Esophagus muscularis mucosa (tissue), 4 donors: ENCODE measurements around the gene ODAD4. TPM values are rescaled to one million over a fixed set of nuclear protein-coding genes. Genes with fewer than 3 reads are reported as not detected.

Experiments
- DNase-seq: peaks from one replicate; pipeline ENCODE4 v3.0.0-alpha.2; 2017; ENCODE audit errors: extremely low spot score
- H3K27ac ChIP-seq, 4 donors: fragments of 200-600 bp; sonication (generic); replicated peaks in 1 of 4; 1 replicate in 3 of 4; 2 replicates in 1 of 4; pipeline ENCODE4 v1.5.1; 2016 to 2019; ENCODE audit warnings: mild to moderate bottlenecking in 1 of 4
- H3K27me3 ChIP-seq, 4 donors: fragments of 200-600 bp; sonication (generic); one replicate each; pipeline versions ENCODE4 v1.5.1 to v1.6.0; 2016 to 2019
- H3K36me3 ChIP-seq, 4 donors: fragments of 200-600 bp; sonication (generic); one replicate each; pipeline ENCODE4 v1.5.1; 2016 to 2019
- H3K4me1 ChIP-seq, 4 donors: fragments of 200-600 bp; sonication (generic); one replicate each; pipeline ENCODE4 v1.5.1; 2016 to 2019
- H3K4me3 ChIP-seq, 4 donors: fragments of 200-600 bp; sonication (generic); 1 replicate in 2 of 4; 2 replicates in 2 of 4; pipeline ENCODE4 v1.5.1; 2016 to 2019; ENCODE audit warnings: mild to moderate bottlenecking in 4 of 4, moderate library complexity in 1 of 4
- H3K9me3 ChIP-seq, 4 donors: fragments of 200-600 bp; sonication (generic); 1 replicate in 3 of 4; 2 replicates in 1 of 4; pipeline ENCODE4 v1.5.1; 2016 to 2019
- EP300 ChIP-seq: sonication (generic); formaldehyde crosslinking; IDR thresholded peaks from one replicate; pipeline ENCODE4 v1.6.1; 2017; ENCODE audit warnings: antibody characterized with exemption
- POLR2A ChIP-seq: fragments of 450-650 bp; IDR thresholded peaks from one replicate; pipeline ENCODE4 v1.6.1; 2017; ENCODE audit warnings: antibody characterized with exemption, moderate library complexity, mild to moderate bottlenecking, low read depth
- POLR2AphosphoS5 ChIP-seq, 2 donors: sonication (generic); formaldehyde crosslinking; IDR thresholded peaks; one replicate each; pipeline ENCODE4 v1.6.1; 2017; ENCODE audit warnings: antibody characterized with exemption in 2 of 2
- WGBS: methylation state at CpG from one replicate; pipeline ENCODE4 v1.1.5; 2018; 5-methylcytosine and 5-hydroxymethylcytosine counted together
- intact Hi-C: fragments of 100-400 bp; cut with DNase I; formaldehyde crosslinking; loops from one replicate; pipeline ENCODE4 v1.15.1; 2023
- total RNA-seq, 4 donors: library from RNA; depleted of rRNA; stranded (reverse); fragments of >200 nt; gene quantifications; one replicate each; pipeline versions ENCODE4 v1.1.0 to v1.2.1, GENCODE V29; 2016
- TF ChIP-seq, protein P1 (sequence below), 3 experiments: fragments of 200-600 bp in 2 of 3; fragments of 450-650 bp in 1 of 3; sonication (generic) in 2 of 3; IDR thresholded peaks; one replicate each; pipeline ENCODE4 v1.5.1; 2017 to 2019; ENCODE audit warnings: antibody characterized with exemption in 3 of 3, mild to moderate bottlenecking in 2 of 3, moderate library complexity in 1 of 3

The ODAD4 gene
- total RNA-seq, 4 donors from 2014 or later = 0.33 to 1.7 (median 1.1) TPM

DNA sequence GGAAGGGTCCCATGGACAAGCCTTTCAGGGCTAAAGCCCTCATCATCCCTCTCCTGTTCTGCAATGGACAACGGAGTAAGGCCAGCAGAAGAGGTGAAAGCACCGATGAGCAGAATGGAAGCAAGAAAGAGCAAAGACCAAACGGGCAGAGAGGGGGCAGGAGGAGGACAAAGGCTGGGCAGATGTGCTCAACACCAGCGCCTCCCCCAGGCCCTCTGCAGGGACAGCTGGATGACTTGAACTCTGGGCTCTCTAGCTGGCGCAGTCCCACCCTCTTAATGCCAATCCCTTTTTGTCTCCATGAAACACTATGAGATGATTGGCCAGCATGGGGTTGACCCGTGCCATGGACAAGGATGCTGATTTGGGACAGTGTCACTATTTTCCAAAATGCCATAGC is 33.7 kb upstream of the ODAD4 start:
- Histone ChIP-seq H3K27ac (no peak overlapping the region), H3K9me3 (no peaks in the 10 kb centered on the region), H3K36me3 (peaks cover 42 to 99% (median 96%) of the 10 kb centered on the region in 4 donors), H3K27me3 (no peaks in the 10 kb centered on the region), H3K4me3 (no peak overlapping the region), H3K4me1 (peaks cover 0 to 20% (median 18%) of the 10 kb centered on the region in 4 donors)
- intact Hi-C loops = no loop called here
- TF ChIP-seq POLR2A = no peak
- no peak for TF ChIP-seq POLR2AphosphoS5 (IDR thresholded peaks at IDR 0.05)
- TF ChIP-seq EP300 = no peak
- TF ChIP-seq, protein P1, sequence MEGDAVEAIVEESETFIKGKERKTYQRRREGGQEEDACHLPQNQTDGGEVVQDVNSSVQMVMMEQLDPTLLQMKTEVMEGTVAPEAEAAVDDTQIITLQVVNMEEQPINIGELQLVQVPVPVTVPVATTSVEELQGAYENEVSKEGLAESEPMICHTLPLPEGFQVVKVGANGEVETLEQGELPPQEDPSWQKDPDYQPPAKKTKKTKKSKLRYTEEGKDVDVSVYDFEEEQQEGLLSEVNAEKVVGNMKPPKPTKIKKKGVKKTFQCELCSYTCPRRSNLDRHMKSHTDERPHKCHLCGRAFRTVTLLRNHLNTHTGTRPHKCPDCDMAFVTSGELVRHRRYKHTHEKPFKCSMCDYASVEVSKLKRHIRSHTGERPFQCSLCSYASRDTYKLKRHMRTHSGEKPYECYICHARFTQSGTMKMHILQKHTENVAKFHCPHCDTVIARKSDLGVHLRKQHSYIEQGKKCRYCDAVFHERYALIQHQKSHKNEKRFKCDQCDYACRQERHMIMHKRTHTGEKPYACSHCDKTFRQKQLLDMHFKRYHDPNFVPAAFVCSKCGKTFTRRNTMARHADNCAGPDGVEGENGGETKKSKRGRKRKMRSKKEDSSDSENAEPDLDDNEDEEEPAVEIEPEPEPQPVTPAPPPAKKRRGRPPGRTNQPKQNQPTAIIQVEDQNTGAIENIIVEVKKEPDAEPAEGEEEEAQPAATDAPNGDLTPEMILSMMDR (IDR thresholded peaks at IDR 0.05) = no peak
- WGBS = 85% methylated on average over 6 of the region's 6 CpGs
- DNase-seq = no peak

DNA sequence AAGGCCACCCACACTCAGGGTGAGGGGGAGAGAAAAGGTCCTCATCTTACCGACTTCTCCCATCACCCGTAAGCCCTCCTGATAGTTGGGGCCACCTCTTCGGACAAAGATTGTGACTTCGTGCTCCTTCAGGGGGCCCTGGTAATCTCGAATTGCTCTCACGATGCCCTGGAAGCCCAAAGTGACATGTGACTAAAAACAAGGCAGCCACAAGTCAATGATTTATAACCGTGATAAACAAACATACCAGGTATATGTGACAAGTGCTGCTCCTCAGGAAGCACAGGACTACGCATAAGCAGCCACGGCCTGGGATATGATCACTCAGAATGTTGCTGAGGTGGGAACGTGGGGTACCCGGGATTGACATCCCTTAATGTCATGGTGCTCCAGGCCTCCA is 28.8 kb upstream of the ODAD4 start:
- H3K27me3 ChIP-seq = no peaks in the 10 kb centered on the region
- no peaks in the 10 kb centered on the region for H3K9me3 ChIP-seq
- DNase-seq = no peak
- no peaks in the 10 kb centered on the region for H3K4me1 ChIP-seq
- intact Hi-C loops = no loop called here
- H3K36me3 ChIP-seq = peaks cover 54 to 100% (median 97%) of the 10 kb centered on the region in 4 donors
- WGBS = 83% methylated on average over 11 of the region's 11 CpGs
- TF ChIP-seq EP300 (no peak), POLR2A (no peak), POLR2AphosphoS5 (IDR thresholded peaks at IDR 0.05) (no peak)
- no peak overlapping the region for H3K27ac ChIP-seq
- no peak overlapping the region for H3K4me3 ChIP-seq

DNA sequence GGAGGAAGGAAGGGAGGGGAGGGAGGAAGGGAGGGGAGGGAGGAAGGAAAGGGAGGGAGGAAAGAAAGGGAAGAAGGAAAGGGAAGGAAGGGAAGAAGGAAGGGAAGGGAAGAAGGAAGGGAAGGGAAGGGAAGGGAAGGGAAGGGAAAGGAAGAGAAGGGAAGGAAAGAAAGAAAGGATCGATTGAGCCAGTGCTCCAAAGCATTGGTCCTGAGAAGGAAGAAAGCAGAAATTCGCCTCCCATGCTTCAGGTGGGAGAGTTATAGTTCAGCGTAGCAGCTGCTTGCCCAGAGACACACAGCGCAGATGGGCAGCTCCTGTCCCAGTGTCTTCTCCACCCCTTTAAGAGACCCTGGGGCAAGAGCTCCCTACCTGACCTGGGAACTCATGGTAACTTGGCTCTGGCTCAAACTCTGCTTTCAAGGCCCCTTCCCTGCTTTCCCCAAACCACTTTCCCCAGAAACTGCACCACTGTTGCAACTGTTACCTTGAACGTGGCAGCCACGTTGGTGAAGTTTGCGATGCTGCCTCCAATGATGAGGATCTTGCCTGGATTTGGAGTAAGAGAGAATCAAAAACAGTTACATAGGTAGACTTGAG is 26.1 kb upstream of the ODAD4 start:
- no peak for DNase-seq
- intact Hi-C loops = no loop called here
- peaks cover 43 to 100% (median 96%) of the 10 kb centered on the region in 4 donors for H3K36me3 ChIP-seq

DNA sequence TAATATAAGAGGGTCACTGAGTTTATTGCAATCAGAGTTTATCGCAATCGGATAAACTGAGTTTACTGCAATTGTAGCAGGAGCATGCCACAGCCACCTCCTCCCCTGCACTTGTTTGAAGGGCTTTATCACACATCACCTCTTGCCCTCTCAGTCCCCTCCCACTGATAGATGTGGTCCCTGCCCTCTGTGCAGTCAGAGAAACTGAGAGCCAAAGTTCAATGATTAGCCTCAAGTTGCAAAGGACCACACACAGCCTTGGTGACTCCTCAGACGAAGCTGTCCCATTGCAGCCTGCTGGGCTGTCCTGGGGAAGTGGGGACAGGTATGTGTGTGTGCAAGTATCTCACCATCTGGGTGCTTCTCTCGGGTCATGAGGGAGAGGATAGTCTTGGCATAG is 25.2 kb upstream of the ODAD4 start:
- 95% methylated on average over 3 of the region's 4 CpGs for WGBS
- intact Hi-C loops = no loop called here
- Histone ChIP-seq H3K27ac (no peak overlapping the region), H3K9me3 (no peaks in the 10 kb centered on the region), H3K4me1 (no peaks in the 10 kb centered on the region), H3K27me3 (no peaks in the 10 kb centered on the region), H3K4me3 (no peak overlapping the region), H3K36me3 (peaks cover 50 to 100% (median 97%) of the 10 kb centered on the region in 4 donors)
- DNase-seq = no peak
- TF ChIP-seq, protein P1 (IDR thresholded peaks at IDR 0.05) = no peak
- no peak for TF ChIP-seq POLR2AphosphoS5 (IDR thresholded peaks at IDR 0.05)
- TF ChIP-seq POLR2A = no peak
- TF ChIP-seq EP300 = no peak

More for the DNA sequence above, 26.1 kb upstream of the ODAD4 start:
- Histone ChIP-seq H3K27ac (no peak overlapping the region), H3K27me3 (no peaks in the 10 kb centered on the region), H3K9me3 (no peaks in the 10 kb centered on the region), H3K4me1 (no peaks in the 10 kb centered on the region), H3K4me3 (no peak overlapping the region)
- 92% methylated on average over 7 of the region's 7 CpGs for WGBS
- TF ChIP-seq POLR2AphosphoS5 (IDR thresholded peaks at IDR 0.05) (no peak), POLR2A (no peak), EP300 (no peak)
- TF ChIP-seq, protein P1 (IDR thresholded peaks at IDR 0.05) = no peak

DNA sequence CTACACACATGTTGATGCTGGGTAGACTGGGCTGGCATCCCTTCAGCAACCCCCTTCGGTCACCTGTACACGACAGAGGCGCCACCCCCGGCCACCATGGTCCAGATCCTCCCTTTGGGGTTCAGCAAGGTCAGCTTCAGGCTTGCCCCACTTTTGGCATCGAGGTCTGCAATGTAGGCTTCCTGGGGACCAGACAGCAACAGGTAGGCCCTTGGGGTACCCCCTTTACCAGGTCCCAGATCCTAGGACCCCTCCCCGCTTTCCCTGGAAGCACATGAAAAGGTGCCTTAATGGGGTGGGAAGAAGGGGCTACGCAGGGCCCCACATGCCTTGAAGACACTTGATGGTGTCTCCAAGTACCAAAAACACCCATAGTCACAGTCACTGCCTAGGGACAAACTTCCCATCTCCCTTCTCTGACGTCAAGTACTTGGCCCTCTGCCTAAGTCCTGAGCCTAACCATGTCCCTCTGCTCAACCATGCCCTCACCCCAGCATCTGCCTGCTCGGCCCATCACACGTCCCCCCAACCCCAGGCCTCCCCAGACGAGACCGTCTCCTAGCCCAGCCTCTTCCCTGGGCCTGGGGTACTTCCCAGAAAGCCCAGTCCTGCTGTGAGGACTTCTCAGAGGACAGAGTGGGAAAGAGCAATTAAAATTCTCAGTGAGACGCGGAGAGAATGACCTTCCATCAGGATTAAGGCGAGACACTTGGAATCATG is 23.8 kb upstream of the ODAD4 start:
- intact Hi-C loops = no loop called here
- Histone ChIP-seq H3K27ac (no peak overlapping the region), H3K36me3 (peaks cover 53 to 100% (median 97%) of the 10 kb centered on the region in 4 donors), H3K27me3 (no peaks in the 10 kb centered on the region), H3K4me3 (no peak overlapping the region), H3K4me1 (no peaks in the 10 kb centered on the region), H3K9me3 (no peaks in the 10 kb centered on the region)
- no peak for TF ChIP-seq EP300
- no peak for TF ChIP-seq POLR2AphosphoS5 (IDR thresholded peaks at IDR 0.05)
- TF ChIP-seq, protein P1 (IDR thresholded peaks at IDR 0.05) = no peak
- TF ChIP-seq POLR2A = no peak
- WGBS = 87% methylated on average over 15 of the region's 15 CpGs
- DNase-seq = no peak
